Medulla oblongata (tissue), 1 donor: ENCODE measurements around the gene FILIP1.
"Not testable (repeated sequence)": the region's sequence is repeated elsewhere in the genome, so short reads cannot be mapped to it uniquely, and the experiment has no call there.

Source experiments
- DNase-seq: peaks from one replicate; pipeline ENCODE4 v3.0.0-alpha.2; 2015; ENCODE audit errors: extremely low spot score

Gene FILIP1

DNA sequence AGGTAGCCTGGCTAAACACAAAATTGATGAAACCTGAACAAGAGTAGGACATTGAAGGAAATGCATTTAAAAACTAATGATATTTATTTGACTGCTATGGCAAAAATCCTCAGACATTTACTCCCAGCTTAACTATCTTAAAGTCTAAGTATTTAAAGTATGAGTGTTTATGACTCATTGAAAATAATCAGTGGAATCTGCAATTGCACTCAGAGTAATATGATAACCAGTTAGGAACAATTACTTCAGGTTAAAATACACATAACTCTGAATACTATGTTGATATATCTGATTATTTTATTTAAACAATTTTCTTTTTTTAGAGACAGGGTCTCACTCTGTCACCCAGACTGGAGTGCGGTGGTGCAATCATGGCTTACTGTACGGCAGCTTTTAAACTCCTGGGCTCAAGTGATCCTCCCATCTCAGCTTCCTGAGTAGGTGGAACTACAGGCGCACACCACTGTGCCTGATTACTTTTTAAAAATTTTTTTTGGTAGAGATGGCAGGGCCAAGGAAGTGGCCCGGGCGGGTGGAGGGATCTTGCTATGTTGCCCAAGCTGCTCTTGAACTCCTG is 43.9 kb downstream of the FILIP1 start:
- DNase-seq, result no peak

DNA sequence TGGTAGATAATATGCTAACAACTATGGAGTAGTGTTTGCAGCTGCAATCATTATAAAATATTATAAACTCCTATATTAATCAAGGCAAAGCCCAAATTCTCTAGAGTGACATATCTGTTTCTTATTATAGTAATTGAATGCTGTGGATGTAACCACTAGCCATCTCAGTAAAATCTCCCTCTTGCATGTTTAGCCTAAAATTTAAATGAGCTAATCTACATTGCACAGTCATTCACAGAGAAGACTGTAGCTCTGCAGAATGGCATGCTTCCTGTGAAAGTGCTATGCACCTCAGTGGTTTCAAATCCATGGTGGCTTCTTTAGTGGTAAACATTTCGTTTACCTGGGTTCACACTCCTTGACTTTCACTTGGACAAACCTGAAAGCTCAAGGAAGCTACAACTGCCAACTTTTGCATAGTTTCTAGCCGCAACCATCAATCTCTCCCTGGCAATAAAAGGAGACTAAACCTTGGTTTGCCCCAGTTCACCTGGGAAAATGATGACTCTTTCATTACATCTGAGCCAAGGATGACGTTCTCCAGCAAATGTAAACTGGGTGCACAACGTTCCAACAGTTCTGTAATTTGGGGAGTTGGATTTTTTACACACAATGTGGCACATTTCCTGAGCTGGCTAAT is 47.2 kb downstream of the FILIP1 start:
- no peak for DNase-seq

DNA sequence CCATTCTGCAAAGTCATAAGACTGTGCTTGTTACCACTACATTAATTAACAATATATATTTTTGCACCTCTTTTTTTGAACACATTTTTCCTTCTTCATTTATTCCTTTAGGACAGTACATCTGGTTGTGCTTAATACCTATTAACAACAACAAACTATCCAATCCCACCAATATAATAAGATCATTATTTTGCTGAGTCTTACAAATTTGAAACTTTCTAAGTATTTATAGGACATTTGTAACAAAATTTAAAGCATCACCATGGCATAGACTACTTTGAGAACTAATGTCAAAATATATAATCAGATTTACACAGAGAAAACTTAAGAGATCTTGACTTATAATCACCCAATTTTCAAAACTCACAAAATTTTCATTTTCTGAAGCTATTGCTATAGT is 47.9 kb downstream of the FILIP1 start:
- no peak for DNase-seq

DNA sequence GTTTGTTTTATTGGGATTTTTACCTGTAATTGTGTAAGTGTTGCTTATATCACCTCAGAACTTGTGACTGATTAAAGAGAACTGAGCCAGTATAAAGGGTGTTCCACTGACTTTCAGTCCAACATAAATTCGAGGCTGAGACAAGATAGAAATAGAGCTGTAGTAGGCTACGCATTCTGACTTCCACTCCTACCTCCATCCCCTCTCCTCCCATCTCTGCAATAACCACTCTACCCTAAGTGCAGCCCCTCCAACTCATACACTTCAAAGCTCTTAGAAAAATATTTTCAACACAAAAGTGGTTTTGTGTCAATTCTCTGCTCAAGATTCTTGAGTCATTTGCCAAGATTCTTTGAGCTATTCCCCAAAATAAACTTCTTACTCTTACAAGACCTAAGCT is 48.7 kb downstream of the FILIP1 start:
- no peak for DNase-seq

DNA sequence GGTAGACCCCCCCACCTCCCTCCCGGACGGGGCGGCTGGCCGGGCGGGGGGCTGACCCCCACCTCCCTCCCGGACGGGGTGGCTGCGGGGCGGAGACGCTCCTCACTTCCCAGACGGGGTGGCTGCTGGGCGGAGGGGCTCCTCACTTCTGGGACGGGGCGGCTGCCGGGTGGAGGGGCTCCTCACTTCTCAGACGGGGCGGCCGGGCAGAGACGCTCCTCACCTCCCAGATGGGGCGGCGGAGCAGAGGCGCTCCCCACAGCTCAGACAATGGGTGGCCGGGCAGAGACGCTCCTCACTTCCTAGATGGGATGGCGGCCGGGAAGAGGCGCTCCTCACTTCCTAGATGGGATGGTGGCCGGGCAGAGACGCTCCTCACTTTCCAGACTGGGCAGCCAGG is 51.7 kb downstream of the FILIP1 start:
- DNase-seq, result not testable (repeated sequence)

DNA sequence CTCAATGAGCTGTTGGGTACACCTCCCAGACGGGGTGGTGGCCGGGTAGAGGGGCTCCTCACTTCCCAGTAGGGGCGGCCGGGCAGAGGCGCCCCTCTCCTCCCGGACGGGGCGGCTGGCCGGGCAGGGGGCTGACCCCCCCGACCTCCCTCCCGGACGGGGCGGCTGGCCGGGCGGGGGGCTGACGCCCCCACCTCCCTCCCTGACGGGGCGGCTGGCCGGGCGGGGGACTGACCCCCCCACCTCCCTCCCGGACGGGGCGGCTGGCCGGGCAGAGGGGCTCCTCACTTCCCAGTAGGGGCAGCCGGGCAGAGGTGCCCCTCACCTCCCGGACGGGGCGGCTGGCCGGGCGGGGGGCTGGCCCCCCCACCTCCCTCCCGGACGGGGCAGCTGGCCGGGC is 52.1 kb downstream of the FILIP1 start:
- not testable (repeated sequence) for DNase-seq

DNA sequence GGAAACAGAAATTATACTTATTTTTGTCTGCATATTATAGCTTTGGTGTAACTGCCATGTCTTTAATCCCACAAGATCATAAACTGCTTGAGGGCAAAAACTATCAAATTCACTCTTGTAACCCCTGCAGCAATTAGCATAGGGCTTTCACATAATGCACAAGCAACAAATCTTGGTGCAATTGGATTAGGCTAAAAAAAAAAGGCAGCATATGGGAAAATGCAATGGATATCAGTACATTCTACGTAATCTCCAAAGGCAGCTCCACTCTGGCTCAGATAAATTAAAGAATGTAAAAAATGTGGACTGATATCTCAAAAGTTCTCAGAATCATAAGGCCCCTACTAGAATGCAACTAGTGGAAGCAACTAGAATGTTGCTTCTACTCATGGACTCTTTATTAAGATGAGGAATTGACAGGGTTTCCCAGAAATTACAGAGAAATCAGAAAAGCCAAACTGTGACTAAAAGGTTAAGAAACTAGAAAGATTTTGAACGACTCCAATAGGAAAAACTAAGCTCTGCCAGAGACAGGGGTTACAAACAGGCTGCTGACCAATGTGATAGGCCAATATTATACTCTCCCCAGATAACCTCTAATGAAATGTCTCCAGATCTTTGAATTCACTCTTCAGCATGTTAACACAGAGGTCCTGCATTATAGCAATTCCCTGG is 55.0 kb downstream of the FILIP1 start:
- DNase-seq, result no peak

DNA sequence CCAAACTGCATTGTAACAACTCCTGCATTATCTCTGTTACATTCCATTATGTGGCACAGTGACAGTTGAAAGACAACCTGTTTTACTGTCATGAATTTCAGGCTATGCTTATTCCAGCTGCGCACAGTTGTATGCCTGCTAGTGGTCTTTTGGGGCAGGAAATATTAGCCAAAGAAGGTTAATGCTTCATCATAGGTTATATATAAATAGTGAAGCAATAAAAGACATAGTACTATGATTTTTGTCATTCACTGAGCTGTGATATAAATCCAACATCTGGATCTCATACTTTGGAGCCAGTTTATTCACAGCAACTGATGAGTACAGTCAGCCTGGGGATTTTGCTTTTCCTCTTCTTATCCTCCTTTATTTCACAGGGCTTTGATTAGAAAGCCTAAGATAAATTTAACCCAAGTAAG is 55.6 kb downstream of the FILIP1 start:
- no peak for DNase-seq

DNA sequence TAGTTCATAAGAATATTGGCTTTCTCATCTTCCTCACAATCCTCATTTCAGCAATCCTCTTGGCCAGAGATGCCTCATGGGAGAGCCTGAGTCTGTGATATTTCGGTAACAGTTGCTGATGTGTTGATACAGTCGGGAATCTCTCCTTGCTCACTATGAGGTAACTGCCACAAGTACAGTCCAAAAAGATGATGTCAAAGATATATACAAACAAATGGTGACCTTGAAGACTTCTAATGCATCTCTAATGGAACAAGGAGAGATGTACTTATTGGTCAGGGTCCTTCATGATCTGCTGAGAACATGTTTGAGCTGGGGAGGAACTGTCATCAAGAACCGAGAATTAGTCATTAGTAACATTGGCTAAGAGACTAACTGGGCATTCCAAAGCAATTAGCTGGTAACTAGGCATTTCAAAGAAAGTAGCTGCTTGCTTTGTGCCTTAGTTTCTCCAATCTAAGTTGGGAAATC is 56.1 kb downstream of the FILIP1 start:
- no peak for DNase-seq

DNA sequence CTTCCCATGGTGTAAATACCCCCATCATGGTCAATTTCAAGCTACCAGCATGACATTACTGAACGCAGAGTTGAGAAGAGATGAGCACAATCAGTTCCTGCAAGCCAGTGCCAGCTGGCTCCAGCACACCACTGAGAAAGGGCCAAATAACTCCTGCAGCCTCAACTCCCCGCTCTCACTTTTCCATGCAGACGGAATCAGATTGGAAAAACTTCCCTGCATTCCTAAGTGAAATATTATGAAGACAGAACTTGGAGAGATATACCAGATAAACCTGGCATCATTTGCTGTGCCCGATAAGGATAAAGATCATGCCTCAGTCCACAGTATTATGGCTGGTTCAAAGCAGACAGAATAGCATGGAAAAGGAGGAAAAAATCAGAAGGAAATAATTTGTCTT is 56.7 kb downstream of the FILIP1 start:
- DNase-seq, result peak; percentile 38

DNA sequence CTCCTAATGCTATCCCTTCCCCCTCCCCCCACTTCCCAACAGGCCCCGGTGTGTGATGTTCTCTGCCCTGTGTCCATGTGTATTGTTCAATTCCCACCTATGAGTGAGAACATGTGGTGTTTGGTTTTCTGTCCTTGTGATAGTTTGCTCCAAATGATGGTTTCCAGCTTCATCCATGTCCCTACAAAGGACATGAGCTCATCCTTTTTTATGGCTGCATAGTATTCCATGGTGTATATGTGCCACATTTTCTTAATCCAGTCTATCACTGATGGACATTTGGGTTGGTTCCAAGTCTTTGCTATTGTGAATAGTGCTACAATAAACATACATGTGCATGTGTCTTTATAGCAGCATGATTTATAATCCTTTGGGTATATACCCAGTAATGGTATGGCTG is 60.8 kb downstream of the FILIP1 start:
- not testable (repeated sequence) for DNase-seq

DNA sequence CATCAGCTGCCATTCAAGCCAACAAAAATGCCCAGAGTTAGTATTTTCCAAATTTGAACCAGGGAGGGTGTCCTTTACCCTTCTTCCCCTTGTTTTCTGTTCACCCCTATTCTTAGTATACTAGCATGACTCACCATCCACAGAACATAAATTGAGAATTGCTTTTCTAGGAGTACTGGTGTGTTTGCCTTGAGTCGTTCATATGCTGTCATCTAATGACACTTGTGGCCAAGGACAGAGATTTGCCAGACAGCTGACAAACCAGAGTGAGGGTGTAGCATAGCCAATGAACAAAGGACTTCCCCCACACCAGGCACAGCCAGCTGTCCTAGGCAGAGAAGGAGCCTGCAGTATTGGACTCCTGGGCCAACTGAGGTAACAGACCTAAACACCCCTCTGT is 62.2 kb downstream of the FILIP1 start:
- DNase-seq, result no peak

DNA sequence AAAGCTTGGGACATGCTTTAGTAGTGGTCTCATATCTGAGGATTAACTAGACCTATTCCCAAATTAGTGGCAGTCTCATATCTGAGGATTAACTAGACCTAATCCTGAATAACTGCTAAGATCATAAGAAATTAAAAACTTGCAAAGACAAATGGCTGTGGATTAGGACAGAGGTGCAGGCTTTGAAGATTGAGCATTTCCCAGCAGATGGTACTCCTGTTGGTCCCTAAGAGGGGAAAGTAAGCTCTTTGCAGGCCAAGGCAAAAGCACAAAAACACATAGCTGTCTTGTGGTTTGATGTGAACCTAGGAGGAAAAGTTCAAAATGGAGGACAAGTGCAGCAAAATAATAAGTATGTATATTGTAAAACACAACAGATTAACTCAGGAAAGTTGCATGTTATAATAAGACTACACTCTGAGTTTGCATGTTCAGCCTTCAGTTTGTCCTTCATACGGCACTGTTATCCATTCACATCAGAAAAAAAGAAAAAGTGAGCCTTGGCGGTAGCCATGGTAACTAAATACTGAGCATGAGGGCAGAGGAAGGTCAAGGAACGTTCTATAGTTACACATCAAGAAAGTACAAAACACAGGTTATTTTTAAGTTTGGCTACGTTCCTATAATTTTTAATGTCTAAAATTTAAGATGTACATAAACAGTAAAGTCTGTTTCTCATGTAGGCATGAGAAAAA is 62.8 kb downstream of the FILIP1 start:
- no peak for DNase-seq

DNA sequence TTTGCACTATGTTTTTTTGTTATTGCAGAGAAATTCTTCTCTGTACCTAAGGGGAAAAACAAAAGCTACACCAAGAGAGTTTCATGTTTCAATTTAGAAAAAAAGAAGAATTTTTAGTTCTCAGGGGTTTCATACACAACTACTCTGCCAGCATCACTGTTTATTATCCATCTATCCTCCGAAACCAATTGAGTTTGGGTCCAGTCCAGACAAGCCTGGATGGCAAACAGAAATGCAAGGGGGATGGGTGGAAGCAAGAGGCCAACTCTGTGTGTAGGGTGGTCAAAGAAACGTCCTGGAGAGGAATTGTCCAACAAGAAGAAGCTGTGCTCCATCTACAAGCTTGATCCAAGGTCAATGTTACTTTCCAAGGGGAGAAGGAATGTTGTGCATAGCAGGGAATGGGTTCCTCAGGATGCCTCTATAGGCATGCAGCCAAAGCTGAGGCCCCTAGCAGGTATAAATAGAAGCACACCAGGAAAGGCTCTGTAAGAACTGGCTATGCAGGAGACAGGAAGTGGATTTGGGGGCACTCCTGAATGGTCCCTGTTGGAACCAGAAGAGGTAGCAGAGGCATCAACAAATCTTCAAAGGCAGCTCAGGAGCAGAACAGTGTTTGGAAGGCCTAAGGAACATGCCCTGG is 64.4 kb downstream of the FILIP1 start:
- DNase-seq, result no peak

DNA sequence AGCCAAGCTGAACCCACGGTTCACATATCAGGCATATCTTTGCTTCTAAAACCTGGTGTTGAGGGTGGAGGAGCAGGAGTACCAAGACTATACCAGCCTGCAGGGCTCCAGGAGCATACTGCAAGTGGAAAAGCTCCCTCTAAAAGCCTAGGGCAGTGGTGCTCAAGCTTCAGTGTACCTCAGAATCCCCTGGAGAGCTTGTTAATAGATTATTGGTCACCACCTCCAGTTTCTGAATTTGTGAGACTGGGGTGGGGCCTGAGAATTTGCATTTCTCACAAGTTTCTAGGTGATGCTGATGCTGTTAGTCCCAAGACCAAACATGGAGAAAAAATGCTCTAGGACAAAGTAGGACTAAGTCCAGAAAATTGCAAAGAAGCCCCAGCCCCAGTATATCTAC is 65.4 kb downstream of the FILIP1 start:
- no peak for DNase-seq

DNA sequence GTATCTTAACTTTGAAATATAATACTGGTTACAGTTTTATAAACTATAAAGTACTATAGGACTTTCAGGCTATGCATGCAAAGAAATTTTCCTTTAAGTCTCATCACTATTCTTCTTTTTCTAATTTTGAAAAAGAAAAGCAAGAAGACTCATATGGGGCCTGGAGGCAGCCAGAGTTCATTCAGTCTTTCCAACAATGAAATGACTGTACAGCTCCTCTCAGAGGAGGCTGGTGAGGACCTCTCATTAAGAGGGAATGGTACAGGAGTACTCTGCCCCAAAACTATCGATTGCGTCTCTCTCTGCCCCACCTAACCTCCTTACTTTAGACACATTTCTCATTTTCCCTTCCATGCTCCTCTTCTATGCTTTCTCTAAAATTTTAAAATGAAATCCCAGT is 66.3 kb downstream of the FILIP1 start:
- no peak for DNase-seq

DNA sequence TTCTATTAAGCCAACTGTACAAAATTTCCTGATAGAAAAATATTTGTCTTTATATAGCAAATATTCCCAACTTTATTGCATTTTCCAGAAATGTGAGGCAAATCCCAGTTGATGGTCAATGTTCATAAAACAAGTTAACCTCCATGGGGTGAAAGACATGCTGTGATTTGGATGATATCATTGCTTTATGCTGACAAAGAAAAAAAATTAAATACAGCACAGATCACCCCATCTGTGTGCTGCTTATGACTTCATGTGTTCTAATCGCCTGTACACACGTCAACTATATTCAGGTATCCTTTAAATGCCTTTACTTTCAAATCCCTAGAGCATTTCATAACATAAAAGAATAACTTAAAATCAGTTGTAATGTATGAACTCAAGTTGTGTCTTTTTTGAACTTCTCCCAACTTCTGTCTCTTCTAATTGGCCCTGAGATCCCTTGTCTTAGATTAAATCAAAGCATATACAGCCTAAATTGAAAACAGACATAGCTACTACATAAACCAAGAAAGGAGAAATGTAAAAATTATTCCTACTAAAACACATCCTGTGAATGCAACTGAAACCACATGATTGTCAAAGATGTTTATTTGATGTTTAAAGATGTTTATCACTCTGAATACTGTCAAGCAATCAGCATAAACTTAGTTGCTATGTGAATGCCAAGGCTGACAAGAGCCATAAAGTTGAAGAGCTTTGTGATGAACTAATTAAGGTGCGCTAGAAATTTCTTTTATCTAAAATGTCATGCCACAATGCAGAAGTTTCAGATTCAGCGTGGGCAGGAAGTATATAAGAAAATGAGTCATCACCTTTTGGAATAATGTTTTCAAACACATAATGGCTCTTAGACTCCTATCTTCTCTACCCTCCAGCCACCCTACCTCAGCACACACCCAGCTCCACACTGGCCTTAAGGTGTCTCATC is 68.7 kb downstream of the FILIP1 start:
- no peak for DNase-seq

DNA sequence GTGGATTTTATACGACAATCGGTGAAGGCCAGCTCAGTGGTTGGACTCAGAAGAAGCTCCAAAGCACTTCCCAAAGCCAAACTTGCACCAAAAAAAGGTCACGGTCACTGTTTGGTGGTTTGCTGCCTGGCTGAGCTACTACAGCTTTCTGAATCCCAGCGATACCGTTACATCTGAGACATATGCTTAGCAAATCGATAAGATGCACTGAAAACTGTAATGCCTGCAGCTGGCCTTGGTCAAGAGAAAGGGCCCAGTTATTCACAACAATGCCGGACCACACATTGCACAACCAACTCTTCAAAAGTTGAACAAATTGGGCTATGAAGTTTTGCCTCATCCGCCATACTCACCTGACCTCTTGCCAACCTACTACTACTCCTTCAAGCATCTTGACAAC is 70.2 kb downstream of the FILIP1 start:
- no peak for DNase-seq

DNA sequence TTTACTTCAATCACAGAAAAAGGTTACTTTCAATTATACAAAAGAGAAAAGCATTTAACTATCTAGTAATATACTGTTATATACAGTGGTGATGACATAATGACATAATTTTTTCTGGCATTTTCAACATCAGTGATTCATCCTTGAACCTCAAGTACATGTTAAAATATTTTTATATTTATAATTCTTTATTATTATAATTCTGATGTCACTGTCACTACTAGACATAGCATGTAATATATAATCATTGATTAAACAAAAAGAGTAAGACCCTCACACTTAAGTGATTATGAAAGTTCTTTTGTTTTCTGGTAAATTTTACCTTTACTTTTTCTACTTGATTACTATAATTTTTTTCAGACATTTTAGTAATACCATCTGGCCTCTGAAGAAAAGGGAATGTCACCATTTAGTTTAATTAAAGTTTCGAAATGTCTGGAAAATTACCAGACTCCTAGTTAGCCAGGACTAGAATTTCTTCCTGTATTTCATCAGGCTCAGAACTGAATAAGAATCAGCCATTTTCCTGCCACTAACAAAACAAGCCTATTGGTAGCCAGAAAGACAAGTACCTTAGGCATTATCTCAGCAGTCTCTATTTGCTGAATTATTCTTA is 71.5 kb downstream of the FILIP1 start:
- no peak for DNase-seq

DNA sequence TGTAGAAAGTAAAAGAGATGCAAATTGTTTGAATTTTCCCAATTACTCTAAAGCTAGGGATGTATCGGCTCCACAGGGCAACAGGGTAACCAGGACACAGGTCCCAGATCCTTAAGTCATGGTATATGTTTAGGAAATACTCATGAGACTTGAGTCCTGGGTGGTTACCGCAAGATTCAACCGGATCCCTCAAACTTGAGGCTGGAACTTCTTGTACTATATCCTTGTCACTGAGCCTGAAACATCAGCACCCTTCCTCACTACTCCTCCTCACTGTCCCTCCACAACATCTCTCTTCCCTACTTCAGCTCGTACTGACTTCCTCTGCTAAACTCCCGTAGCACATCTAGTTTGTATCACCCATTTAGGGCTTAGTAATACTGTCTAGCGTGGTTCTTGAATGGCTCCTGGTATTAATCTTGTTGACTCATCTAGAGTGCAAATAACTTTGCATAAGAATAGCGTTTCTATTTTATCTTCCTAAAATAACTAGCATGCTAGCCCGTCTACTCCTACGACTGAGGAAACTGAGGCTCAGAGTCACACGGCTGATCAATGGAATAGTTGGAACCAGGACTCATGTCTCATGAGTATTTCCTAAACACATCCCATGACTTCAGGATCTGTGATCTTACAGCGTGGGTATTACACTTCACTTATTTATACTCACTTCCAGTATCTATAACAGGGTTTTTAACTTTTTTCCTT is 72.1 kb downstream of the FILIP1 start:
- no peak for DNase-seq
